Gastrocnemius medialis (tissue), 4 donors: Measurements from ENCODE around the gene DNAJC7. TPM values are rescaled to one million over a fixed set of nuclear protein-coding genes. Genes with fewer than 3 reads are reported as not detected.

ENCODE experiments used
- ATAC-seq, 2 donors: fragments of 150-250 bp; one replicate each; pipeline ENCODE4 v1.9.1; 2016
- DNase-seq, 2 donors: peaks; one replicate each; pipeline ENCODE4 v3.0.0-alpha.2; 2019
- H3K27ac ChIP-seq, 4 donors: fragments of 200-600 bp; sonication (generic); 1 replicate in 1 of 4; 2 replicates in 3 of 4; pipeline ENCODE4 v1.5.1; 2016 to 2018; ENCODE audit warnings: mild to moderate bottlenecking in 2 of 4, moderate library complexity in 1 of 4
- H3K27me3 ChIP-seq, 3 donors: fragments of 200-600 bp; sonication (generic) in 2 of 3; 1 replicate in 1 of 3; 2 replicates in 2 of 3; pipeline versions ENCODE4 v1.5.1 to v1.6.0; 2016 to 2019; ENCODE audit warnings: mild to moderate bottlenecking in 1 of 3, moderate library complexity in 1 of 3
- H3K36me3 ChIP-seq, 2 donors: fragments of 200-600 bp; sonication (generic) in 1 of 2; one replicate each; pipeline ENCODE4 v1.5.1; 2017 to 2018
- H3K4me1 ChIP-seq, 2 donors: fragments of 200-600 bp; sonication (generic) in 1 of 2; one replicate each; pipeline ENCODE4 v1.5.1; 2016 to 2017; ENCODE audit warnings: mild to moderate bottlenecking in 2 of 2
- H3K4me3 ChIP-seq, 4 donors: fragments of 200-600 bp; sonication (generic) in 3 of 4; 1 replicate in 1 of 4; 2 replicates in 3 of 4; pipeline ENCODE4 v1.5.1; 2016 to 2019; ENCODE audit warnings: mild to moderate bottlenecking in 2 of 4
- H3K9me3 ChIP-seq, 3 donors: fragments of 200-600 bp; sonication (generic) in 2 of 3; 1 replicate in 1 of 3; 2 replicates in 2 of 3; pipeline ENCODE4 v1.5.1; 2016 to 2019
- POLR2A ChIP-seq, 2 donors: fragments of 450-650 bp; IDR thresholded peaks; one replicate each; pipeline ENCODE4 v1.6.1; 2017; ENCODE audit warnings: antibody characterized with exemption in 2 of 2, mild to moderate bottlenecking in 2 of 2, moderate library complexity in 2 of 2
- in situ Hi-C, 4 donors: fragments of 200-750 bp; cut with MboI; loops; one replicate each; pipeline versions ENCODE4 v1.15.0 to v1.8.0; 2017; ENCODE audit warnings: low sequenced_read_pairs in 4 of 4
- intact Hi-C: fragments of 100-400 bp; cut with DNase I; formaldehyde crosslinking; loops from one replicate; pipeline ENCODE4 v1.15.1; 2023; ENCODE audit warnings: low total_unique reads
- total RNA-seq, 4 donors: library from RNA; depleted of rRNA; stranded (reverse); fragments of >200 nt; gene quantifications; one replicate each; pipeline versions ENCODE4 v1.1.0 to v1.2.3, GENCODE V29; 2016
- TF ChIP-seq, protein P1 (sequence below), 5 experiments: fragments of 450-650 bp in 3 of 5; fragments of 200-600 bp in 2 of 5; sonication (generic) in 2 of 5; IDR thresholded peaks in 4 of 5; conservative IDR thresholded peaks in 1 of 5; 1 replicate in 4 of 5; 2 replicates in 1 of 5; pipeline ENCODE4 v1.5.1; 2016 to 2019; ENCODE audit warnings: antibody characterized with exemption in 5 of 5, mild to moderate bottlenecking in 3 of 5, moderate library complexity in 3 of 5

Gene DNAJC7
- total RNA-seq, 4 donors from 2014 or later, result 64.4 to 78.9 (median 66.4) TPM

DNA sequence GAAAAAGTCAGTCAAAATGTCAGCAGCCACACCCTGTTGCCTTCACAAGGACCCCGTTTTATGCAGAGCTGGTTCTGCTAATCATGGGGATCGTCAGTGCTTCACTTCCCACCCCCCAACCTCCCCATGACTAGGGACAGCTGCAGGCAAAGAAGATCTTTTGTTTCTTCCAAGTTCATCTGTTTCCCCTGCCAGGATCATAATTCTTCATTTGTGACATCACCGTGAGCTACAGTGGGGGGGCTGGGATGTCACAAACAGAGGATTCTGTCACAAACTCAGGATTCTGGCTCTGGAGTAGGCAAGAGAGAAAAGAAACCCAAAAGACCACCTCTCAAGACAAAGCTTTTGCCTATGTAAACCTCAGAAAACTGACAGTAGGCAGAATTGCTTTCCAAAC, 24.7 kb downstream of the DNAJC7 start:
- in situ Hi-C loops, result no loop called here
- no peaks in the 10 kb centered on the region for H3K9me3 ChIP-seq
- no peak for DNase-seq
- H3K4me1 ChIP-seq, result peaks cover 5 to 14% of the 10 kb centered on the region in 2 donors
- TF ChIP-seq, protein P1, sequence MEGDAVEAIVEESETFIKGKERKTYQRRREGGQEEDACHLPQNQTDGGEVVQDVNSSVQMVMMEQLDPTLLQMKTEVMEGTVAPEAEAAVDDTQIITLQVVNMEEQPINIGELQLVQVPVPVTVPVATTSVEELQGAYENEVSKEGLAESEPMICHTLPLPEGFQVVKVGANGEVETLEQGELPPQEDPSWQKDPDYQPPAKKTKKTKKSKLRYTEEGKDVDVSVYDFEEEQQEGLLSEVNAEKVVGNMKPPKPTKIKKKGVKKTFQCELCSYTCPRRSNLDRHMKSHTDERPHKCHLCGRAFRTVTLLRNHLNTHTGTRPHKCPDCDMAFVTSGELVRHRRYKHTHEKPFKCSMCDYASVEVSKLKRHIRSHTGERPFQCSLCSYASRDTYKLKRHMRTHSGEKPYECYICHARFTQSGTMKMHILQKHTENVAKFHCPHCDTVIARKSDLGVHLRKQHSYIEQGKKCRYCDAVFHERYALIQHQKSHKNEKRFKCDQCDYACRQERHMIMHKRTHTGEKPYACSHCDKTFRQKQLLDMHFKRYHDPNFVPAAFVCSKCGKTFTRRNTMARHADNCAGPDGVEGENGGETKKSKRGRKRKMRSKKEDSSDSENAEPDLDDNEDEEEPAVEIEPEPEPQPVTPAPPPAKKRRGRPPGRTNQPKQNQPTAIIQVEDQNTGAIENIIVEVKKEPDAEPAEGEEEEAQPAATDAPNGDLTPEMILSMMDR (IDR thresholded peaks at IDR 0.05 in 4 of 5, conservative IDR thresholded peaks at IDR 0.05 in 1 of 5), result no peak
- TF ChIP-seq POLR2A (IDR thresholded peaks at IDR 0.05), result no peak
- H3K4me3 ChIP-seq, result no peak overlapping the region
- intact Hi-C loops, result no loop called here
- H3K27ac ChIP-seq, result peak overlapping the region in 3 of 4 donors; percentile 56 to 67 (median 62)
- peaks cover 6 to 95% of the 10 kb centered on the region in 2 donors for H3K36me3 ChIP-seq
- H3K27me3 ChIP-seq, result no peaks in the 10 kb centered on the region
- ATAC-seq, result peak; percentile 50 to 51

DNA sequence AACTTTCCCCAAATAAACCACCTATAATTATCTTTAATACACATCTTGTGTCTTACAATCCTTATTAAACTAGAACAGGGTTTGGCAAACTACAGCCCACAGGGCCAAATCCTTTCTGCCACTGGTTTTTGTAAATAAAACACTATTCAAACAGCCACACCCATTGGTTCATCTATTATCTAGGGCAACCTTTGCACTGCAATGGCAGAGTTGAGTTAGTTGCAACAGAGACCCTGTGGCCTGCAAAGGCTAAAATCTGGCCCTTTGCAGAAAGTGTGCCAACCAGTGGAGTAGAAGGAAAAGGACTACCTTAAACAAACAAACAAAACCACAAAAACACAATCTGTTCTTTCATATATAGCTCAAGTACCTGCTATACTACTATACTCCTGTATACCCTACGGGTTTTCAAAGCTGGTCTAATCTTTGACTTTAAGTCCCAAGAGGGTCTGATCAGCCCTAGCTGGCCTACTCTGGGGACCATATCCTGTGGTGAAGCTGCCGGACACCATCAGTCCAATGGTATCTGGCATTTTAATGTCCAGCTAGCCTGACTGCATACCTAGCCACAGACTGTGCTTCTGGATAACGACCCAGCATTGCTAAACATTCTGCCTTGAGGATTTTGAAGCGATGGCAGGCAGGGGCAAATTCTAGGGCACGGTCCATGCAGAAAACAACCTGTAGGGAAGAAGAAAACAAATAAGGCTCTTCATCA, 27.4 kb downstream of the DNAJC7 start:
- in situ Hi-C loops (no loop called here), intact Hi-C loops (no loop called here)
- H3K9me3 ChIP-seq, result no peaks in the 10 kb centered on the region

DNA sequence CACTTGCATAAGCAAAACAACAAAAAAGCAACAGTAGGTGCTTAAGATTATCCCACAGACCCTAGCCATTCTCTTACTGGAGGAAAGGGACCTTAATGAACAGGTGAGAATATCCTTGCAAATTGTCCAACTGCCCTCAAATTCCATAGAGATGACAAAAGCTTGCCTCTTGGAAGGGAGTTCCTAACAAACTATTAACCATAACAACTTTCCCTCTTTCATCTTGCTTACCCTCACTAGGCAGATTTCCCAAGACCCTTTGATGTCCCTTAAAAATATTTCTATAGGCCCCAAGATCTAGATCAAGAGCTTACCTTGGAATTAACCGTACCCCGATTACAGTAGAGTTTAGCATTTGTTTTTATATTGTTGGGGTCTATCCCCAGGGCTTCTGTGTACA, 28.8 kb downstream of the DNAJC7 start:
- TF ChIP-seq, protein P1 (IDR thresholded peaks at IDR 0.05 in 4 of 5, conservative IDR thresholded peaks at IDR 0.05 in 1 of 5), result no peak
- no peak for TF ChIP-seq POLR2A (IDR thresholded peaks at IDR 0.05)
- Histone ChIP-seq H3K27me3 (no peaks in the 10 kb centered on the region), H3K4me1 (peaks cover 5 to 20% of the 10 kb centered on the region in 2 donors), H3K4me3 (no peak overlapping the region), H3K27ac (no peak overlapping the region), H3K36me3 (peaks cover 2 to 85% of the 10 kb centered on the region in 2 donors), H3K9me3 (no peaks in the 10 kb centered on the region)
- in situ Hi-C loops (no loop called here), intact Hi-C loops (no loop called here)
- ATAC-seq (no peak), DNase-seq (no peak)

More for the DNA sequence above, 27.4 kb downstream of the DNAJC7 start:
- H3K4me1 ChIP-seq, result peaks cover 5 to 14% of the 10 kb centered on the region in 2 donors
- H3K27me3 ChIP-seq, result no peaks in the 10 kb centered on the region
- H3K36me3 ChIP-seq, result peaks cover 2 to 91% of the 10 kb centered on the region in 2 donors
- no peak overlapping the region for H3K4me3 ChIP-seq
- no peak for ATAC-seq
- TF ChIP-seq POLR2A (IDR thresholded peaks at IDR 0.05), result no peak
- TF ChIP-seq, protein P1 (IDR thresholded peaks at IDR 0.05 in 4 of 5, conservative IDR thresholded peaks at IDR 0.05 in 1 of 5), result no peak
- no peak for DNase-seq
- peak overlapping the region in 1 of 4 donors; percentile 7 for H3K27ac ChIP-seq

- ATAC-seq, result no peak
- H3K36me3 ChIP-seq, result peaks cover 2 to 85% of the 10 kb centered on the region in 2 donors
- H3K4me1 ChIP-seq, result peaks cover 5 to 16% of the 10 kb centered on the region in 2 donors
- intact Hi-C loops (no loop called here), in situ Hi-C loops (no loop called here)
- no peaks in the 10 kb centered on the region for H3K27me3 ChIP-seq
- no peak for DNase-seq
- TF ChIP-seq, protein P1 (IDR thresholded peaks at IDR 0.05 in 4 of 5, conservative IDR thresholded peaks at IDR 0.05 in 1 of 5), result no peak
- no peak for TF ChIP-seq POLR2A (IDR thresholded peaks at IDR 0.05)
- H3K27ac ChIP-seq, result no peak overlapping the region
- H3K4me3 ChIP-seq, result no peak overlapping the region
- H3K9me3 ChIP-seq, result no peaks in the 10 kb centered on the region
Measured at GRCh38 chr17:41987642-41988041, 29.6 kb downstream of the DNAJC7 start.
